Right lobe of liver (tissue), 6 donors: Measurements from ENCODE around the gene CYB5R3. TPM values are rescaled to one million over a fixed set of nuclear protein-coding genes. Genes with fewer than 3 reads are reported as not detected.

Source experiments
- ATAC-seq, 4 donors: fragments of 200-7000 bp; cut with Tn5 transposase; one replicate each; pipeline ENCODE4 v1.9.1; 2020; ENCODE audit warnings: mild to moderate bottlenecking in 4 of 4, moderate library complexity in 4 of 4
- DNase-seq, 3 donors: peaks; one replicate each; pipeline ENCODE4 v3.0.0-alpha.2; 2020
- H3K27ac ChIP-seq, 3 donors: fragments of 200-600 bp; one replicate each; pipeline ENCODE4 v1.8.0; 2022
- H3K27me3 ChIP-seq, 2 donors: fragments of 200-600 bp; one replicate each; pipeline ENCODE4 v1.8.0; 2022
- H3K36me3 ChIP-seq, 4 donors: fragments of 200-600 bp; sonication (generic) in 1 of 4; one replicate each; pipeline versions ENCODE4 v1.5.1 to v1.8.0; 2017 to 2022; ENCODE audit warnings: control low read depth in 1 of 4
- H3K4me1 ChIP-seq, 4 donors: fragments of 200-600 bp; sonication (generic) in 1 of 4; one replicate each; pipeline versions ENCODE4 v1.5.1 to v1.8.0; 2017 to 2022; ENCODE audit warnings: control low read depth in 1 of 4
- H3K4me3 ChIP-seq, 3 donors: fragments of 200-600 bp; one replicate each; pipeline ENCODE4 v1.8.0; 2022
- H3K9me3 ChIP-seq, 4 donors: fragments of 200-600 bp; sonication (generic) in 1 of 4; one replicate each; pipeline versions ENCODE4 v1.5.1 to v1.8.0; 2017 to 2022; ENCODE audit warnings: control low read depth in 1 of 4
- CTCF ChIP-seq, 4 donors: fragments of 200-600 bp in 3 of 4; fragments of 450-650 bp in 1 of 4; IDR thresholded peaks; one replicate each; pipeline versions ENCODE4 v1.5.1 to v1.8.0; 2016 to 2022; ENCODE audit warnings: antibody characterized with exemption in 4 of 4, mild to moderate bottlenecking in 2 of 4
- POLR2A ChIP-seq: fragments of 450-650 bp; IDR thresholded peaks from one replicate; pipeline ENCODE4 v1.6.1; 2017; ENCODE audit warnings: antibody characterized with exemption, mild to moderate bottlenecking
- WGBS: methylation state at CpG from one replicate; pipeline ENCODE4 v1.1.6; 2018; ENCODE audit warnings: low coverage, low lambda C conversion rate; ENCODE audit not compliant: insufficient coverage; ENCODE audit errors: missing lambda C conversion rate; 5-methylcytosine and 5-hydroxymethylcytosine counted together
- intact Hi-C, 2 donors: fragments of 100-400 bp; cut with DNase I; formaldehyde crosslinking; loops; one replicate each; pipeline versions ENCODE4 v1.11.2 to v1.14.1; 2022
- total RNA-seq, 6 experiments: library from RNA; depleted of rRNA in 2 of 6; stranded (reverse); fragments of >200 nt in 2 of 6; fragmentation: NEBNext Ultra II Directional in 3 of 6; extraction: Animal tissue kit (Norgen Biotek cat#: 25700) in 3 of 6; gene quantifications; one replicate each; pipeline versions ENCODE4 v1.1.0 to v1.2.4, GENCODE V29; 2016 to 2023
- donor health status: DM: no; HTN: yes; CAD: no.
- donor health status: DM: no; HTN: no; CAD: no.
- donor health status: DM: no; HTN: no; CAD: no.
- donor health status: DM: no; HTN: yes; CAD: no.
- donor health status: DM: no; HTN: yes; CAD: no.

Gene CYB5R3
- total RNA-seq, 6 experiments from 2014 or later = 146 to 211 (median 170) TPM

DNA sequence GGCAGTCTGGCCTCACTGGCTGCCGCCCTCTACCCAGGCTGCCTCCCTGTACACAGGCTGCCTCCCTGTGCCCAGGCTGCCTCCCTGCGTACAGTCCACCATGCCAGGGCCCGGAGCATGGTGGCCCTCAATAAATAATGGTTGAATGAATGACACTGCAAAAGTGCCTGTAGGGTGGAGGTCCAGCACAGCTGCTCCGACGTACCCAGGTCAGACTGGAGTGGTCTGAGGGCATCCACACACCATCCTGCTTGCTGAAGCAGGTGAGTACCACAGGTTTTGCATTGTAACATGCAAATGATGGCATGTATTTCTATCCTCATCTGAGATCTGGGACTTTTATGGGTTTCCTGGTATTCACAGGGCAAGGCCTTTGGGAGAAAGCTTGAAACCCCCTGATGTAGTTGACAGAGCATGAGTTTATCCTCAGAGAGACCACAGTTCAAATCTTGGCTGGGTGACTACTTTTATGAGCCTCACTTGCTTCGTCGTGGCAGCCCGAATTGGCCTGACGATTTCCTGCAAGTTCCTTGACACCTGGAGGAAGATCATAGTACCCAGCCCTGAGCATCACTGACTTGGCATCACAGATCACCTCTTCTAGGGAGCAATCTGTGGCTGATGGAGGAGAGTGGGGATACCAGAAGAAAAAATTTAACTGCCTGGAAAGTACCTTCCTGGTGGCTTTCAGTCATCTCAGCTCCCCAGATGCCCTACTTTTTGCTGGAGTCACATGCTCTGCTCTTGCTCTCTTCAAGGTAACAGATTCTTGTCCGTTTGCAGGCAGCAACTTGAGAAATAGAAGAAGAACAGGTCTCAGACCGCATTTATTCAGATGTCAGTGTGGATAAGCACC is 16.0 kb upstream of the CYB5R3 start:
- no peak overlapping the region for H3K4me3 ChIP-seq
- intact Hi-C loops = no loop called here
- ATAC-seq (no peak), DNase-seq (no peak)
- H3K9me3 ChIP-seq = no peaks in the 10 kb centered on the region
- no peaks in the 10 kb centered on the region for H3K36me3 ChIP-seq
- TF ChIP-seq POLR2A = no peak
- no peak for TF ChIP-seq CTCF (IDR thresholded peaks at IDR 0.05)
- no peak overlapping the region for H3K27ac ChIP-seq
- H3K4me1 ChIP-seq = peaks cover 0 to 12% (median 0%) of the 10 kb centered on the region in 4 donors
- WGBS = 56% methylated on average over 6 of the region's 11 CpGs
- no peaks in the 10 kb centered on the region for H3K27me3 ChIP-seq

GRCh38 chr22:42661985-42662831 is 13.0 kb upstream of the CYB5R3 start:
- Histone ChIP-seq H3K4me1 (peaks cover 0 to 12% (median 0%) of the 10 kb centered on the region in 4 donors), H3K27ac (no peak overlapping the region), H3K36me3 (no peaks in the 10 kb centered on the region), H3K27me3 (no peaks in the 10 kb centered on the region), H3K4me3 (peak overlapping the region; percentile 44 to 56 (median 45)), H3K9me3 (no peaks in the 10 kb centered on the region)
- ATAC-seq (peak; percentile 92 to 98 (median 94)), DNase-seq (peak; percentile 80 to 85 (median 82))
- intact Hi-C loops = no loop called here
- 0% methylated on average over 5 of the region's 68 CpGs for WGBS
- no peak for TF ChIP-seq POLR2A
- TF ChIP-seq CTCF (IDR thresholded peaks at IDR 0.05) = peak; percentile 75 to 92 (median 84)

DNA sequence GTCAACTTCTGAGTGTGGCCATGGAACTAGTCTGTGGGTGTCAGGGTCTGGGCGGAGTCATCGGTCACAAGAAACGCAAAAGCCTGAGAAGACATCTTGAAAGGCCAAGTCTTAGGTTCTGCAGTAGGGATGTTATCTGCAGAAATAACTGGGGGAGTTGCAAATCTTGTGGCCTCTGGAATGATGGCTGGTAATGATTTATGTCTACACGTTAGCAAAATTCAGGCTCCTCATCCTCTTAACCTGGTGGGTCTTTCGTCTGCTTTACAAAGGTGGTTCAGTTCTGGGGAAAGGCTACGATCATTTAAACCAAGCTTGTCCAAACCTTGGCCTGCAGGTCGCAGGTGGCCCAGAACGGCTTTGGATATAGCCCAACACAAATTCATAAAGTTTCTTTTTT is 7.4 kb upstream of the CYB5R3 start:
- Histone ChIP-seq H3K36me3 (no peaks in the 10 kb centered on the region), H3K4me1 (peaks cover 0 to 25% (median 7%) of the 10 kb centered on the region in 4 donors), H3K9me3 (no peaks in the 10 kb centered on the region), H3K27ac (no peak overlapping the region), H3K27me3 (no peaks in the 10 kb centered on the region), H3K4me3 (no peak overlapping the region)
- intact Hi-C loops = no loop called here
- ATAC-seq (no peak), DNase-seq (no peak)
- 92% methylated on average over 3 of the region's 8 CpGs for WGBS
- TF ChIP-seq CTCF (IDR thresholded peaks at IDR 0.05) = no peak
- TF ChIP-seq POLR2A = no peak

DNA sequence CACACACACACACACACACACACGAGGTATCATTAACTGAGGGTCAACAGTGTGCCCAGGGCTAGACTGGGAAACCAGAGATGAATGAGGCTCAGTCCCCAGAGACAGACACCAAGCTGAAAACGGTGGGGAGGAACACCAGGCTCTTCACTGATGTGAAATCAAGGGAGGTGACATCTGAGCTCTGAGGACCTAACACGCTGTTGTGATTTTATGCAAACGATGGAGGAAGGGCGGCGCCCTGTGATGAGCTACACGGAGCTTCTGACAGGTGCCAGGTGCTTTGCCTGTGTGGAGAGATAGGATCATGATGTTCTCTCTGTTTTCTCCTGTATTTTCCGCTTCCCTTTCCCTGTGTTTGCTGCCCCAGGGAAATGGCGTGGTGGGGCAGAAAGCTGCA is 6.5 kb upstream of the CYB5R3 start:
- 58% methylated on average over 6 of the region's 9 CpGs for whole genome bisulfite sequencing
- Histone ChIP-seq H3K9me3 (no peaks in the 10 kb centered on the region), H3K27ac (no peak overlapping the region), H3K4me3 (no peak overlapping the region), H3K4me1 (peaks cover 0 to 25% (median 7%) of the 10 kb centered on the region in 4 donors), H3K36me3 (no peaks in the 10 kb centered on the region), H3K27me3 (no peaks in the 10 kb centered on the region)
- intact Hi-C loops = no loop called here
- TF ChIP-seq CTCF (IDR thresholded peaks at IDR 0.05) (no peak), POLR2A (no peak)
- DNase-seq (no peak), ATAC-seq (no peak)
